Renal cortical epithelial cell (primary cell): ENCODE measurements around the gene CSF1R. TPM values are rescaled to one million over a fixed set of nuclear protein-coding genes. Genes with fewer than 3 reads are reported as not detected.

Source experiments
- DNase-seq: peaks from one replicate; pipeline ENCODE4 v3.0.0-alpha.2; 2011; ENCODE audit warnings: low read depth
- total RNA-seq: library from RNA; depleted of rRNA; stranded (reverse); fragments of >200 nt; gene quantifications from 2 replicates; pipeline ENCODE4 v1.2.3, GENCODE V29; 2014

CSF1R gene
- total RNA-seq = not detected in 2 replicates

DNA sequence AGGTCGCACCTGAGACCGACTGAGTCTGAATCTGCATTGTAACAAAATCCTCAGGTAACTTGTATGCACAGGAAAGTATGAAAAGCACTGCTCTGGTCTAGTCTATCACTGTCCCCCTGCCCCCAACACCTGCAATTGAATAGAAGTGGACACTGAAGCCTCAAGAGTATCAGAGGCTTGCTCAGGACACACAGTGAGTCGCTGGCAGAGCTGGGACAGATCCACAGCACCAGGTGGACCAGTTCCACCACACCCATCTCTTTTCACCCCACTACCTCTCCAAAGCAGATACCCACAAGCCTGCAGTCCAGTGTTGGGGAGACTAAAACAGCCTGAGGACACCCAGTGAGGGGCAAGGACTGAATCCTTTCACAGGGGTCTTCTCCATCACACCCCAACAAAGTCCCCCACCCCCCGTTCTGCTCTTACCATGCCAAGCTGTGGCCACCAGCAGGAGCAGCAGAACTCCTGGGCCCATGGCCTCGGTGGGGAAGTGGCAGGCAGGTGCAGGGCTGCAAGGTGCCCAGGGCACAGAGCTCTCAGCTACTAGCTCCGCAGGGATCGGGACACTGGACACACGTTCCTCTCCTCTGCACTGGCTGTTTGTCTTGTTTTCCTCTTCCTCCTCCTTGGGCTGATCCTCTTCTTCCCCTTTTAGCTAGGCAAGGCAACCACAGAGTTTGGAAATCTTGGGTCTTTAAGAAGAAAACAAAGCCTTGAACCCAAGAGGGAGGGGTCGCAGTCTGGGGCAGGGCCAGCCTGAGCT is at the start of gene CSF1R:
CSF1R (minus strand) TSS at position 605 of the 766 bp plus-strand sequence; CDS start at position 478, 127 bp downstream.
- no peak for DNase-seq

DNA sequence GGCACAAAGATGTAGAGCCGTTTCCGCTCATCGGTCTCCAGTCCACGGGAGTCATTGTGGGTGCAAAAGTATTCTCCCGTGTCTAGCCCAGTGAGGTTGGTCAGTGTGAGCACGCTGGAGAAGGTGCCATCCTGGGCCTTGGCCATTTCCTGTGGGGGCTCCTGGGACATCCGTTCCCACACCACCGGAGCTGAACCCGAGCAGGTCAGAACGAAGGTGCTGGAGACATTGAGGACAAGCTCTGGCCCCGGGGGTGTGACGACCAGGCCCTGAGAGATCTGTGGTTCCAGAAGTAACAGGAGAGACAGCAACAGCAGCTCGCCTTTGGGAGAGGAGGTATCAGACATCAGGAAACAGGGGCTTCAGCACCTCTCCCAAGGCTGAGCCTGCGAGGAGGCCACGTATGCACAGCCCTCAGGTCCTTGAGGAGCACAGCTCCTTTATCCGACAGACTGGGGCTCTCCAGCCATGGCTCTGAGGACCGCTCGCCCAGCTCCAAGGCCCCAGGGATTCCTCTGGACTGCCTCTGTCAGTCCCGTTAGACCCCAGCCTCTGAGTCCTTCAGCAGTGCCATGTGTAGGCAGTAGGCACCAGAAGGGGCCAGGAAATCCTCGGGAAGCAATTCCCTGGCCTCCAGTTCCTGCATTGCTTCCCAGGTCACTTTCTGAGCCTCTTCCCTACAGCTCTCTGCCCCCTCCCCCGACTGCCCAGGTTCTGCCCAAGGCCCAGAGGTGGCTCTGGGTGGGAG is 49.4 kb upstream of the CSF1R start:
- DNase-seq = no peak

DNA sequence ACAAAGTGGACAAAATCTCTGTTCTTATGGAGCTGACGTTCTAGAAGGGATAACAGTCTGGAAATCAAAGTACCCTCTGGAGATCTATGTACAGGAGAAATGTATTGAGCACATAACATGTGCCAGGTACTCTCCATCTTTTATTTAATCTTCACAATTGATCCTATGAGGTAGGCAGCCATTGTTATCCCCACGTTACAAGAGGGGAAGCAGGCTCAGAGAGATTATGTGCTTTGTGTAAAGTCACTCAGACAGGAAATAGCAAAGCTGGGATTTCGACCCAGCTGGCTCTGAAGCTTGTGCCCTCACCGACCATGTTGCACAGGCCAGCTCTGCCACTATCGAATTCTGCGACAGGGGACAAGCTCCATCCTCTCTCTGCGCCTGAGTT is 47.8 kb upstream of the CSF1R start:
- DNase-seq = no peak

DNA sequence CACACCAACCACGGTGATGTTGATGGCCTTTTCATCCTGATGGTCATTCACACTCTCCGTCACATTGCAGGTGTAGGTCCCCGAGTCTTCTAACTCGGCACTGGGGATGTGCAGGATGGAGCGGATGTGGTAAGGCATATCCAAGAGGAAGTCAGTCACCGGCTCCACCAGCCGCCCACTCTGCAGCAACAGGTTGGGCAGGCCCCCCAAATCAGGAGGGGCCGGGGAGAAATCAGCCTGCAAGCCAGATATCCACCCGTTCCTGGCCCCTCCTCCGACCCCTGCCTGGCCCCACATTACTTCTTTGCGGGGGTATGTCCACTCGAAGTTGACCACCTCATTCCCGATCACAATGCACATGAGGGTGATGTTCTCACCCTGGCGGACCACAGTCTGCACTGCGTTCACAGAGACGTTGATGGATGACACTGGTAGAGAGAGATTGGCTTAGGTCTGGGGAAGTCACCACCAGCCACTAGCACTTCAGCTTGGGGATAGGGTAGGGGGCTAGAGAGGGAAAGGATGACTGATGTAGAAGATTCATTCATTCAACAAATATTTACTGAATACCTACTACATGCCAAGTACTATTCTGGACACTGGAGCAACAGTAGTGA is 47.3 kb upstream of the CSF1R start:
- no peak for DNase-seq

DNA sequence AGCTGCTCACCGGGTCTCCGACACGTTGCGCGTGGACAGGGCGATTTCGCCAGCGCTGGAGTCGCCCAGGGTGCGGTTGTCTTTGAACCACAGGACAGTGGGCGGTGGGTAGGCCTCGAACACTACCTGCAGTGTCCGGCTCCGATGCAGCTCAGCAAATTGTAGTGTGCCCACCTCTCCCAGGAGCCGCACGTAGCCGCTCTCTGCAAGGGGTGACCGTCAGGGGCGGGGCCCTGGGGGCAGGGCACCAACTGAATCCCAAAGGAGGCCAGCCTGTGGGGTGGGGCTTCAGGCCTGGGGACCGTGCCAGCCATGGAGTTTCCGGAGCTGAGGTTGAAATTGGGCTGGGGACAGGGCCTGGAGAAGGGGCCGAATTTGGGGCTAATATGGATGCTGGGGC is 46.4 kb upstream of the CSF1R start:
- no peak for DNase-seq

DNA sequence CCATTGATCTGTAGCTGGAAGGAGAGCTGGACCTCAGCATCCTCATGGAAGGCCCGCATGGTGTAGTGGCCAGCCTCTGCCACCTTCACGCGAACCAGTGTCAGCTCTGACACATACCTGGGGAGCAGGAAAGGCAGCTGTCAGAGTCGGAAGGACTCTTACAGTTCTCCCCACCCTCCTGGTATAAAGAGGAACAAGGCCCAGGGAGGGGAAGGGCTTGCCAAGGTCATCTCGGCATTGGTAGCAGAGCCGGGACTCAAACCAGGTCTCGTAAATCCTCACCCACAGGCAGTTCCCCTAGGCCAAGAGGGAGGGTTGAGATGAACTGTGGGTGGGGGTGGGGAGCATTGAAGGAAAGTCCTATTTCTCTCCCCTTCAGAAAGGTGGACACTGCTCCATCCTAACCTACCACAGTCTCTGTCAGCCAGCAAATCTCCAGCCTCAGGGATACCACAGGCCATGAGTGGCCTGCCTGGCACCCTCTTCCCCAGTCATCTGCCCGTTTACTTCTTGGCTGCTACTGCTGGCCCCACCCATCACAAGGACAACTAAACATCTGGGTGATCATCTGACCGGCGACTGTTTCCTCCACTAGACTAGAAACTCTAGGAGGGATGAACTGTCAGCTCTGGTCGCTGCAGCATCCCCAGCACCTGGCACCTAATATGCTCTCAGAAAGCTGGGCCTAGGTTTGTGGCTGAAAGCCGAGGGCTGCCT is 45.8 kb upstream of the CSF1R start:
- DNase-seq = no peak

DNA sequence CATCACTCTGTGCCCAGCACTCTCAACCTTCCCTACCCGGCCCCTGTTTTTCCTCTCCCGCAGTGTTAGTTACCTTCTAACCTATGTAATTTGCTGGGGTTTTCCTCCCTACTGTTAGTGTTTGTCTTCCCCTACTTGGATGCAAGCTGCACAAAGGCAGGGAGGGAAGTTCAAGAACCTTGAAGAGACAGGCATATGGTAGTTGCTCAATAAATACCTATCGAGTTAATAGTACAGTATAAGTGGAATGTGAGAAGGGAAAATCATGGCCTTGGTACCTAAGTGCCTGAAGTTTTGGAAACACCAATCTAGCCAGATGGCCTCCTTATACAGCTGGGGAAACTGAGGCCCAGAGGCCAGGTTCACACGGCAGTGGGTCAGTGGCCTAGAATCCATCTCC is 45.1 kb upstream of the CSF1R start:
- DNase-seq = no peak

DNA sequence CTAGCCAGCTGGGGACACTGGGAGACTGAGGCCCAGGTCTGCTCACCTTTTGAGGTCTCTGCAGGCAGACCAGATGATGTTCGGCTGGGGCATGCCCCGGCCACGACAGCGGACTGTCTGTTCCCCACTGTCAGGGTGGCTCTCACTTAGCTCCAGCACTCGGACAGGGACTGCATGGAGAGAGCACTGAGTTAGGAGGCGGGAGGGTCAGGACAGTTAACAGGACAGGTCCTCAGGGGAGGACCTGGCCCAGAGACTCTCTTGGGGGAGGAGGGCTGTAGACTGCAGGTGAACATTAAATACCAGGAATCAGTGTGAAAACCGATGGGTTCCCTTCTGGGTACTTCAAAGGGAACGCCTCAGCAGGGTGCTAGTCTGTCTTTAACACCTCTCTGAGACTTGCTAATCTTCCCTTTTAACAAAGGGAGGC is 44.2 kb upstream of the CSF1R start:
- no peak for DNase-seq

DNA sequence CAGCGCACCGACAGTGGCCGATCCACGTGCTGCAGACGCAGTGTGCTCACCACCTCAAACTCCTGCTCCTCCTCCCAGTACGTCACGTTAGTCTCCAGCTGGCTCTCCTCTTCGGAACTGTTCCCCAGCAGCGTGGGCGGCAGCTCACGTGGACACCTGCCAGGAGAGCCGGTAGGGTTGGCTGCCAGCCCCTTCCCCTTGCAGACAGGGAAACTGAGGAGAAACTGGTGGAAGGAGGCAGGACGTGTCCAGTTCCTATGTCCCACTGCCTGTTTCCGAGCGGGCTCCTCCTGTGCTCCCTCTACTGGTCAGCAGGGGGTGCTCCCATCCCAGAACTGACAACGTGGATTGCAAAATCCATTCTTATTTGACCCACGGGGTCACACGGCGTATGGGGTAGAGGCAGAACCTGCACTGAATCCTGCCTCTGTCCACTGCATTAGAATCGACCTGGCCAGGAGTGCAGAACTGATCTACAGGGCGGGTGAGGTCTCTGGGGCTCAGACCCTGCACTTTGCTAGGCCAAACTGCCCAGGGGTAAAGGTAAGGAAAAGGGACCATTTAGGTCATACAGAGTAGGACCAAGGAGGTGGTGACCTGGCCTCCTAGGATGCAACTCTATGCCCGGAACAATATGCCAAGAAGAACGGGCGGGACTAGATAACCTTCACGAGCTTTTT is 43.6 kb upstream of the CSF1R start:
- peak; percentile 52 for DNase-seq

DNA sequence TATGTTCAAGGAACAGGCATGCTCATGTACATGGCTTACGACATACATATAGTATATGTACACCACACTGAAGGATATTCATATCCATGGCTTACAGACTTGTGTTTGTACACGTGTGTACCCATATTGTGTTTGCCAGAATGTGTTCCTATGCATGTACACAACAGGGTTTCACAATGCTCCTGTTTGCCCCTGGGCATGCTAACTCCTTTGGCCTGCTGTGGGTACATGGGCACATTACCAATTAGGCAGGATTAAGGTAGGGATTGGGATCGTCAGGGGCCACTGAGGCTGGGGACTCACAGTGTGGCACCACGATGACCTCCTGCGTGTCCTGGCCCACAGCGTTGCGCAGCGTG is 43.1 kb upstream of the CSF1R start:
- DNase-seq = no peak

DNA sequence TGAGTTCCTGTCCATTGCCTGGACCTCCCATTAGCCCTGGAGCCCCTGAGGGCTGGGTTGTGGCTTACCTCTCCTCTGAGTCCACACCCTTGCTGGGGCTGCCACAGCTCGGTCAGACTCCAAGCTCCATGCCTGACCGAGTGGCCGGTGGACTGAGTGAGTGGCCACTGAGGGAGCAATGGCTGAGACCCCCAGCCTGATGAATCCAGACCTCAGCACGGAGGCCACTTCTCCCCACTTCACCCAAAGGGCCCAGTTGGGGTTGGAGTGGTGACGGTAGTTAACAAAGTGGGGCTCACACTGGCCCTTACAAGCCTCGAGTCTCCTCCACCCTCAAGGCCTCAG is 40.5 kb upstream of the CSF1R start:
- no peak for DNase-seq

DNA sequence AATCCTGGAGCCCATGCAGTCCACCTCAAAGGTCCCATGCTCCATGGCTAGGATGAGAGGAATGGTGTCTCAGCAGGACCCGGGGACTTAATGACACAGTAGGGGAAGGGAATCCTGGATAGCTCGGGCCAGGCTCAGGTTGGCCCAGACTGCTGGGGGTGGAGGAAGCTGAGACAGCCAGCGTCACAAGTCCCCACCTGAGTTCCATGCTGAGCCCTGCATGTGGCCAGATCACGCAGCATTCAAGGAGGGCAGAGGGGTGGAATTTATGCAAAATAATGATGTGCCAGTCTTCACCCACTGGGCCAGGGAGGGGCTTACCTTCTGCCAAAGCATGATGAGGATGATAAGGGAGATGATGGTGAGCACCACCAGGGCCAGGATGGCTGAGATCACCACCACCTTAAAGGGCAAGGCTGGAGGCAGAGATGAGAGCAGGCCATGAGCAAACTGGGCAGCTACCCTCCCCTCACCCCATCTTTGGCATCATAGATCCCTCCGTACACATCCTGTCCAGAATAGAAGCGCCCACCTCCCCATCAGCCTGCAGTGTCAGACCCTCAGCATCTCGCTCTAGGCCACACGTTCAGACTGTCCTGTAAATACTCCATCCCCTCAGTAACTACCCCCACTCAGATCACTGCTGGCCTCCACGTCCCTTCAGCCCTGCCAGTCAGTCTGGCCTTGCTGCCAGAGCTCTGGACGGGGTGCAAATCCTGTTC is 40.0 kb upstream of the CSF1R start:
- no peak for DNase-seq

DNA sequence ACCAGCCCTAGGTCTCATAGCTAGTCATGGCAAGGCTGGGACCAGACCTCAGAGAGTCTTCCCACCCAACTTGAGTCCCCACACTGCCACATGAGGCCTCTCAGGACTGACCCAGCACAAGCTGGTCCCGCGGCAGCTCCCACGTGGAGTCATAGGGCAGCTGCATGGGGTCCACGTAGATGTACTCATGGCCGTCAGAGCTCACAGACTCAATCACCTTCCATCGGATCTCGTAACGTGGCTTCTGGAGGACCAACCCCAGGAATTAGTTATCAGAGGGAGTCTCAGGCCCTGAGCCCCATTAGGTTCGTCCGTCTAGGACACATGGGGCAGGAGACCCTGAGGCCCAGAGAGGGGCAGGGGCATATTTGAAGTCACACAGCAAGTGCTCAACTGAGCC is 39.0 kb upstream of the CSF1R start:
- no peak for DNase-seq

DNA sequence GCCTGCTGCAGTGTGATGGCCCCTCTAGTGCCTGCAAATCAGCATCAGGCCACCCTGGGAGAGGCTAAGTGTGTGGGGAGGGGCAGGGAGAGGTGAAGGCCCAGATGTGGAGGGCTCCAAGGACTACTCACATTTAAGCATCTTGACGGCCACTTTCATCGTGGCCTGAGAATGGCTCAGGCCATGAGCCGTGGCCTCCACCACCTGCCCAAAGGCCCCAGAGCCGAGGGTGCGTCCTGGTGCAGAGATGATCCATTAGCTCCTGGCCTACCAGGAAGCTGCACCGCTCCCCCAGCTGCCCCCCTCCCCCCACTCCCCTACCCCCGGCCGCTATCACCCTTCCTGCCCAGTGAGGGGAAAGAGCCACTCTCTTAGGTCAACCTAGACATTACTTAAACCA is 38.2 kb upstream of the CSF1R start:
- DNase-seq = no peak

DNA sequence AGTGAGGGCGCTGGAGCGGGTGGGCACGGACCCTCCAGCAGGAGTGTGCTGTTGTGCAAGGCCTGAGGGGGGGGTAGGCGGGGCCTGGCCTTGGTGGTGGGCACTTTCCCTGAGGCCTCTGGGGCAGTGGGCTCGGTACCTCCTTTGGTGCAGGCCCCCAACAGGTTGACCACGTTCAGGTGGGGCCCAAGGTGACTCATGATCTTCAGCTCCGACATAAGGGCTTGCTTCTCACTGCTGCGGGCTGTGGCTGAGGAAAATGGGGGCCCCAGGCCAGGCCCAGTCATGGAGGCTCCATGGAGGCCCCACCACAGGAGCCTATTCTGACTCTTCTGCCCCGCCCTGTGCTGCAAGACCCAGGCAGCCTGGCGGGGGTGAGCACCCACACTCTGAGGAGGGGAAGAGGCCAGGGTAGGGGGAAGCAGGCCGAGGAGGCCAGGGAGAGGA is 37.8 kb upstream of the CSF1R start:
- no peak for DNase-seq

DNA sequence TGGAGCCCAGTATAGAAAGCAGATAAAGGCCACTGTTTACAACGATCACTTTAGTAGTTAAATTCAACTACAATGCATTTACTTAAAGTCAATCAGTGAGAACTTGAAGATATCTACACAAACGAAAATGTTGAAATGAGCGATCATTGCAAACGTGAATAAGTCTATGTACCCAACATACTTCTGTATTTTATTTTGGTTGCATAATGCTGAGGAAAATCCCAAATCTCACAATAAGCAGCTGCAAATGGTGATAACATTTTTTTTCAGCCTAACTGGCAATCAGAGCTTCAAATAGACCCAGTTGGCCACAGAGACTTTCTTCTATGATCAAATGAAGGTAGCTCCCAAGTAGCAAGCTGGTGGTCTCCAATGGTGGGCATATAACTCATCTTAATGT is 37.2 kb upstream of the CSF1R start:
- no peak for DNase-seq

DNA sequence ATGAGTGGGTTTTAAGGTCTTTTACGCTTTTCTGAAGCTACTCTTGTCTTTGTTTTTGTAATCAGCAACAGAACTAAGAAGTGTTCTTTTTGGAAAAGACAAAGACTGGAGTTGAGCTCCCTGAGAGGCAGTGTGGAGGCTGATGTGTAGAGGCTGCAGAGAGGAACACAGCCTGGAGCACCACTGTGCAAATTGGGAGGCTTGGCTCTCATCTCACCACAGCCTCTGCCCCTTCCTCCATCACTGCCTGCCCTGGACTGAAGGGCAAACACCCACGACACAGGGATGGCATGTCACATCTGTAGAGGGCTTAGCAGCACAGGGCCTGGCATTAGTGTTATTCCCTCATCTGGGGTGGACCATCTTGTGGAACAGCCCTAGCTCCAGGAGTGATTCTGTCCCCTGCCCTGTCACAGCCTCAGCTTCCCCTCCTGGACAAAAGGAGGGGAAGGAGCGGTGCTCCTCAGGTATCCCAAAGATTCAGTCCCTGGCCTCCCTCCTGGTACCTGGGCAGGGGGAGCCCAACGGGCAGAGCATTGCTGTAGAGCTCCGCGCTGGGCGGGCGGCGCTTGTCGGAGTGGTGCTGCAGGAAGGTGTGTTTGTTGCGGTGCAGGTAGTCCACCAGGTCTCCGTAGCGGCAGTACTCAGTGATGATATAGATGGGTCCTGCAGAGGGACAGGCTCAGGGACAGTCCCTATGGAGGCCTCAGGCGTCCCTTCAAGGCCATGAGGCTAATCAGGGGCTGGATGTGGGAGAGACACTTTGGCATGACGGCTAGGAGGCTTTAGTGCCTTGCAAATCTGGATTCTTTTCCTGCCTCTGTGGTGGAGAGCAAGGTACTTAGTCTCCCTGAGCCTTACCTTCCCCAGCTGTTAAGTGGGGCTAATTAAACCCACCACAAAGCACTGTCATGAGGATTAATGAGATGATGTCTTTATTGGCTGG is 36.5 kb upstream of the CSF1R start:
- no peak for DNase-seq

DNA sequence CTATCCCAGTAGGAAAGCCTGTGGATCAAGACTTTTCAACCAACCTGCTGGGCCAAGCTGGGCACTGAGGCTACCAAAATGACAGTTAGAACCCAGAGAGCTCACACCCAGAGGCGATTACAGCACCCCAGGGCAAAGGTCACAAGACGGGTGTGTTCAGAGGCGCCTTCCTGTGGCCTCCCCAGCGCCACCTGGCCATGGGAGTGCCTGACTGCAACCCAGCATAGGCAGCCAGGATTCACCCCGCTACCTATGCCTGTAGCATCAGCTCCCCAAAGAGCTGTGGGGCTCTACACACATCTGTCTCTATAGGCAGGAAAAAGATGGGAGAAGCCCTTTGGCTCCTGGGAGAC is 35.8 kb upstream of the CSF1R start:
- DNase-seq = no peak

DNA sequence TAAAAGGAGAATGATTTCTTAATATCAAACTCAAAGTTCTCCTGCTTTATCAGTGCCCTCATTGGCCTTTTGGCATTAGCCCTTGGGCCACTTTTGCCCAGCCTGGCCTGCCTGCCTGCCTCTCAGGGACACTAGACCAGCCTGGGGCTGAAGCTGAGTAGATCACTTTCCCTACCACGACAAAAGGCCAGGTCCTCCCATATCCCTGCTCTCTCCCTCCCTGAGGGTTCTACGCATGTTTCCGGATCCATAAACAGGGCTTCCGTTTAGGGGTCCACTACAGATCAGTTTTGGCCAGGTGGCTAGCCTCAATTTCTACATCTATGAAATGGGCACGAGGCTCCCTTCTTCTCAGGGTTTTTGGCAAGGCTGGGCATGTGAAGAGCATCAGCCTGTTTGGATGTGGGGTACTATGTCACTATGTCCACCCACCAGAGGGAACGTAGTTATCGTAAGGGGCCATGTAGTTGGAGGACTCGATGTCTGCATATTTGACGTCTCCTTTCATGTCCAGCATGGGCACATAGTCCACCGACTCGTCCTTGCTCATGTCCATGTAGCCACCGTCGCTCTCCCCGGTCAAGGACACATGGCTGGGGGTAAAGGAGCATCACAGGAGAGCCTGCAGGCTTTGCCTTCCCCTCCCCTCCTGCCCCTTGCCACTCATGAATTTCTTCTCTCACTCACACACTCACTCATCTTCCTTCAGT is 35.2 kb upstream of the CSF1R start:
- DNase-seq = no peak
